ENCODE results near the gene PSMC3.

DNA sequence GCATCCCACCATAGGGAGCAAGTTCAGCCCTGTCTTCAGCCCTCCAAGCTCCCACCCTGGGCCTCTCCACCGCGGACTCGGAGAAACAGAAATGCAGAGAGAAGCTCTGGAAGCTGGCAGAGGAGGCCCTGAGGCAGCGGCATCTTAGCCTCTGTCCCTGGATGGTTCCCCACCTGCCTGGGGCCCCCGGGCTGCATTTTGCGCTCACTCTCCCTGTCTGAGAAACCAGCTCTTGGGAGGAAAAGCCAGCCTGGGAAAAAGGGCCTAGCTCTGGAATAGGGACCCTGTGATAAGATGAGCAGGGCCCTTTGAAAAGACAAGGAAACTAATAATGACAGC lies 35.8 kb downstream of the PSMC3 start:
- TF ChIP-seq, protein P1, sequence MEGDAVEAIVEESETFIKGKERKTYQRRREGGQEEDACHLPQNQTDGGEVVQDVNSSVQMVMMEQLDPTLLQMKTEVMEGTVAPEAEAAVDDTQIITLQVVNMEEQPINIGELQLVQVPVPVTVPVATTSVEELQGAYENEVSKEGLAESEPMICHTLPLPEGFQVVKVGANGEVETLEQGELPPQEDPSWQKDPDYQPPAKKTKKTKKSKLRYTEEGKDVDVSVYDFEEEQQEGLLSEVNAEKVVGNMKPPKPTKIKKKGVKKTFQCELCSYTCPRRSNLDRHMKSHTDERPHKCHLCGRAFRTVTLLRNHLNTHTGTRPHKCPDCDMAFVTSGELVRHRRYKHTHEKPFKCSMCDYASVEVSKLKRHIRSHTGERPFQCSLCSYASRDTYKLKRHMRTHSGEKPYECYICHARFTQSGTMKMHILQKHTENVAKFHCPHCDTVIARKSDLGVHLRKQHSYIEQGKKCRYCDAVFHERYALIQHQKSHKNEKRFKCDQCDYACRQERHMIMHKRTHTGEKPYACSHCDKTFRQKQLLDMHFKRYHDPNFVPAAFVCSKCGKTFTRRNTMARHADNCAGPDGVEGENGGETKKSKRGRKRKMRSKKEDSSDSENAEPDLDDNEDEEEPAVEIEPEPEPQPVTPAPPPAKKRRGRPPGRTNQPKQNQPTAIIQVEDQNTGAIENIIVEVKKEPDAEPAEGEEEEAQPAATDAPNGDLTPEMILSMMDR (conservative IDR thresholded peaks at IDR 0.05; ENCODE audit: low read depth, low read length) = no peak
- no peak for TF ChIP-seq EZH2 (IDR thresholded peaks at IDR 0.05; ENCODE audit: borderline replicate concordance, low read depth, low read length, poor library complexity, severe bottlenecking)

Measured in A673 (cell line).